GM10266 (cell line): ENCODE measurements around the gene RGSL1.
"Not testable (repeated sequence)": the region's sequence is repeated elsewhere in the genome, so short reads cannot be mapped to it uniquely, and the experiment has no call there.

Experiments
- DNase-seq: peaks from one replicate; pipeline ENCODE4 v3.0.0; 2012; ENCODE audit errors: extremely low spot score
- TF ChIP-seq, protein P1 (sequence below): IDR thresholded peaks from 2 replicates; pipeline ENCODE4 v1.5.1; 2012; ENCODE audit warnings: mild to moderate bottlenecking, low read depth; ENCODE audit not compliant: control insufficient read depth, insufficient read depth; ENCODE audit errors: missing control alignments

Gene RGSL1

DNA sequence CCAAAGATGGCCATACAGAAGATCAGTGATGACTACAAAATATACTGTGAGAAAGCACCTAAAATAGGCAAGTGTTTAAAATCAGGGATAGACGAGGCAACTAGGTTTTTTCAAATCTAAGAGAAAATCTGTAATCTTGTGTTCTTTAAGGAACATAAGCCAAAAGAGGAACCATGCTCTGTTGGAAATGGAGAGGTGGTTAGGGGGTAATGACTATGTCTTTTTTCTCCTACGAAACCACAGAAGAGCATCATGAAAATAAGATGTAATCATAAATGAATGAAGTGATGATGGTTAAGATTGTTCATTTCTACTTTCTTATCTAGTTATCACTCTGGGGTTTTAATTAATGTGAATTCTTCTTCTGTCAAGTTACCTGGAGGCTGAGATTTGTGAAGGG, 43.1 kb downstream of the RGSL1 start:
- TF ChIP-seq, protein P1, sequence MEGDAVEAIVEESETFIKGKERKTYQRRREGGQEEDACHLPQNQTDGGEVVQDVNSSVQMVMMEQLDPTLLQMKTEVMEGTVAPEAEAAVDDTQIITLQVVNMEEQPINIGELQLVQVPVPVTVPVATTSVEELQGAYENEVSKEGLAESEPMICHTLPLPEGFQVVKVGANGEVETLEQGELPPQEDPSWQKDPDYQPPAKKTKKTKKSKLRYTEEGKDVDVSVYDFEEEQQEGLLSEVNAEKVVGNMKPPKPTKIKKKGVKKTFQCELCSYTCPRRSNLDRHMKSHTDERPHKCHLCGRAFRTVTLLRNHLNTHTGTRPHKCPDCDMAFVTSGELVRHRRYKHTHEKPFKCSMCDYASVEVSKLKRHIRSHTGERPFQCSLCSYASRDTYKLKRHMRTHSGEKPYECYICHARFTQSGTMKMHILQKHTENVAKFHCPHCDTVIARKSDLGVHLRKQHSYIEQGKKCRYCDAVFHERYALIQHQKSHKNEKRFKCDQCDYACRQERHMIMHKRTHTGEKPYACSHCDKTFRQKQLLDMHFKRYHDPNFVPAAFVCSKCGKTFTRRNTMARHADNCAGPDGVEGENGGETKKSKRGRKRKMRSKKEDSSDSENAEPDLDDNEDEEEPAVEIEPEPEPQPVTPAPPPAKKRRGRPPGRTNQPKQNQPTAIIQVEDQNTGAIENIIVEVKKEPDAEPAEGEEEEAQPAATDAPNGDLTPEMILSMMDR = no peak
- no peak for DNase-seq

DNA sequence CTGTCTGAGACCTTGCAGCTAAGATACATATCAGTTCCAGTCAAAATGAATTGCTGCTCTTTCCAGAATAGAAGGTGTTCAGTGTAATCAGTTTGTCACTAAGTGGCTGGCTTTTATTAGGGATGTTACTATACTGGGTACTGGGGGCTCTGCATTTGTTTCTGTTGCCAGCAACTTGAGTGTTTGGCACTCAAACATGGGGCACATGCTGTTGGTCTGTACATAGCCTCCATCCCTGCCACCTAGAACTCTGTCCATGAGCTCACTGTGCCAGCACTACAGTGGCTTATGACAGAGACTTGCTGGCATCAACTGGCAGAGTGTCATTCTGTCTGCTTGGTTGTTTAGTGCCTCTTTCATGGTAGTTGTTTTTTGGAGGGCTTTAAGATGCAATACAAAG, 45.1 kb downstream of the RGSL1 start:
- TF ChIP-seq, protein P1 = no peak
- DNase-seq = no peak

DNA sequence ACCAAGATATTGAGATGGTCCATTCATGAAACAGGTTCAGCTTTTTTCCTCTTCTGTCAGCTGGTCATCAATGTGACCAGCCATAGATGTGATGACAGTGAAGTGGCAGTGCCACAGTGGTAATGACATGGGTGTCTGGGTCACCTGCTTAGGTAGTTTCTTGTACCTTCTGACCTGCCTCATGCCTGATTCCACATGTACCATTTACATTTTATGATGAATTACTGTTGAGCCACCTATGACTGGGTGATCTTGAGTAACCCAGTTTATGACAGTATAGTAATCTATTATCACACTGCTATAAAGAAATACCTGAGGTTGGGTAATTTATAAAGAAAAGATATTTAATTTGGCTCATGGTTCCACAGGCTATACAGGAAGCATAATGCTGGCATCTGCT, 45.7 kb downstream of the RGSL1 start:
- DNase-seq = no peak
- TF ChIP-seq, protein P1 = no peak

DNA sequence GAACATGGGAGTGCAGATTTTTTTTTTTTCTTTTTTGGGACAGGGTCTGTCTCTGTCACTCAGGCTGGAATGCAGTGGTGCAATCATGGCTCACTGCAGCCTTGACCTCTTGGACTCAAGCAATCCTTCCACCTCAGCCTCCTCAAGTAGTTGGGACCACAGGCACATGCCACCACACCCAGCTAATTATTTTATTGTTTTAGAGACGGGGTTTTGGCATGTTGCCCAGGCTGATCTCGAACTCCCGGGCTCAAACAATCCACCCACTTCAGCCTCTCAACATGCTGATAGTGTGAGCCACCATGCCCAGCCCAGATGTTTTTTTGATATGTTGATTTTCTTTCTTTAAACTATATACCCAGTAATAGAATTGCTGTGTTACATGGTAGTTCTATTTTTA, 57.7 kb downstream of the RGSL1 start:
- TF ChIP-seq, protein P1 = no peak
- no peak for DNase-seq

DNA sequence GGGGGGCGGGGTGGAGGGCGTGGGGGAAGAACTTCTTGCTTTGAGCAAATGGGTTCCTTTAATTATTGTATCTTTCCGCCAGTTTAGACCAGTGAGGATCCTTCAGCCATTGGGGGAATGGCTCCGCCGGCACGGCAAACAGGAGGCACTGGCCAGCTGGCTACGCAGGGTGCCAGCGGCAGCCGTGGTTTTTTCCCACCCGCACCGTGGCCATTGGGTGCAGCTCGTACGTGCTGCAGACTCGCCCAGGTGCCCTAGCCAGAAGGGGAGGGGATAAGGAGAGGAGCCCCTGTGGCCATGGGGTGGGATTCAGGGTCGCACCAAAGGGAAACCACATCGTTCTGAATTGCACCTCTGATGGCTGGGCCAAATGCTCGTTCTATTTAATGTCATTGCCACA, 65.6 kb downstream of the RGSL1 start:
- no peak for DNase-seq
- TF ChIP-seq, protein P1 = no peak

DNA sequence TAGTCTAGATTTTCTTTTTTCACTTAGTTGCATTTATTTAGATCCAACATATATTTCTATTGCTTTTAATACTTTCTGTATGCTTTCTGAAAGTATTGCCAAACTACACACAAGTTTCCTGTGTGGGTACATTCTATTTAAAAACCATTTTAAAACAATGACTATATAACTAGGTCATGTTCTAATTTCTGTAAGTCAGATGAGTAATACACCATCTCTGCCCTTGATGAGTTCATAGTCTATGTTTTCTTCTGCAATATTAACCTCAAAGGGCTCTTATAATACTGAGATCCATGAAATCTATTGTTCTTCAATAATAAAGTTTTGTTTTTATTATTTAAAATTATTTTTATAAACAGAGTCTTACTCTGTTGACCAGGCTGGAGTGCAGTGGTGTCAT, 70.8 kb downstream of the RGSL1 start:
- TF ChIP-seq, protein P1 = no peak
- no peak for DNase-seq

DNA sequence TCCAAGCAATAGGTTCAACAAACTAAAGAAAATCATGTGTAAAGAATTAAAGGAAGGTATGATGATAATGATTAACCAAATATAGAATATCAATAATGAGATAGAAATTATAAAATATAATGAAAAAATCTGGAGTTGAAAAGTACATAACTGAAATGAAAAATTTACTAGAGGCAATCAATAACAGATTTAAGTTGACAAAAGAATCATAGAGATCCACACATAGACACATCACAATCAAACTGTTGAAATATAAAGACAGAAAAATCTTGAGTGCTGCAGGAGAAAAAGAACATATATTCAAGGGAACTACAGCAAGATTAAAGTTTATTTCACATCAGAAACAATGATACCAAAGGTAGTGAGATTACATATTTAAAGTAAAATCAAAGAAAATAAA, 75.4 kb downstream of the RGSL1 start:
- DNase-seq = no peak
- TF ChIP-seq, protein P1 = no peak

DNA sequence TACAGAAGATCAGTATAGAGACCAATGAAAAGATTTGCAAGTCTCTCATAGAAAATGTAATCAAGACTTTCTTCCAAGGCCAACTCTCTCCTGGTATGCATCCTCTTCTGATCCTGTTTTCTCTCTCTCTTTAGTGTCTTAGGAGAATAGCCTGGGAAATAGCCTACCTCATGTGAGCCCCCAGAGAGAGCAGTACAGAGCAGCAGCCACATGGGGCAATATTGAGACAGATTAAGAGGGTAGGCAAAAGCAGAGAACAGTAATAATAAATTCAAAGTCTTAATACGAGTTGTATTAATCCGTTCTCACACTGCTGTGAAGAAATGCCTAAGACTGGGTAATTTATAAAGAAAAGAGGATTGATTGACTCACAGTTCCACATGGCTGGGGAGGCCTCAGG, 77.7 kb downstream of the RGSL1 start:
- no peak for DNase-seq

DNA sequence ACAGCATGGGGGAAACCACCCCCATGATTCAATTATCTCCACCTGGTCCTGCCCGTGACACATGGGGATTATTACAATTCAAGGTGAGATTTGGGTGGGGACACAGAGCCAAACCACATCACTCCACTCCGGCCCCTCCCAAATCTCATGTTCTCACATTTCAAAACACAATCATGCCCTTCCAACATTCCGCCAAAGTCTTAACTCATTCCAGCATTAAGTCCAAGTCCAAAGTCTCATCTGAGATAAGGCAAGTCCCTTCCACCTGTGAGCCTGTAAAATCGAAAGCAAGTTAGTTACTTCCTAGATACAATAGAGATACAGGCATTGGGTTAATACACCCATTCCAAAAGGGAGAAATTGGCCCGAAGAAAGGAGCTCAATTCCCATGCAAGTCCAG, 78.3 kb downstream of the RGSL1 start:
- DNase-seq = not testable (repeated sequence)

More for the DNA sequence above, 77.7 kb downstream of the RGSL1 start:
- TF ChIP-seq, protein P1 = no peak
